ENCODE measurements around the gene ARF6. TPM values are rescaled to one million over a fixed set of nuclear protein-coding genes. Genes with fewer than 3 reads are reported as not detected.
A peak's percentile ranks its signal among the peaks of the same experiment; 100 is the strongest.

ARF6 gene
- total and polyA plus RNA-seq, 5 experiments from 2014 or later = 74.6 to 100 (median 83.9) TPM

- H3K4me1 Mint-ChIP-seq = peaks cover 6 to 47% (median 20%) of the 10 kb centered on the region in 4 donors
- no peak overlapping the region for H3K4me3 Mint-ChIP-seq
- POLR2A ChIA-PET = interaction anchor here (0.7 to 1.2 kb wide), 2 partner anchors 32 to 51 kb away, joined by 3 to 4 read pairs; no protein-coding TSS in a partner anchor
These were observed 16.1 kb downstream of the ARF6 start for GRCh38 chr14:49909016-49909415.

GRCh38 chr14:49915085-49915484 lies 22.2 kb downstream of the ARF6 start:
- Mint-ChIP-seq H3K27me3 (no peaks in the 10 kb centered on the region), H3K4me1 (peaks cover 8 to 17% (median 11%) of the 10 kb centered on the region in 4 donors), H3K4me3 (no peak overlapping the region), H3K27ac (peak overlapping the region in 1 of 10 donors; percentile 29), H3K36me3 (no peaks in the 10 kb centered on the region), H3K9me3 (no peaks in the 10 kb centered on the region)
- no peak for ATAC-seq
- no peak for DNase-seq
- POLR2A ChIA-PET = no interaction called here

More at GRCh38 chr14:49909016-49909415, 16.1 kb downstream of the ARF6 start:
- no peaks in the 10 kb centered on the region for H3K27me3 Mint-ChIP-seq
- H3K9me3 Mint-ChIP-seq = peaks cover 0 to under 1% (median 0%) of the 10 kb centered on the region in 9 donors
- no peaks in the 10 kb centered on the region for H3K36me3 Mint-ChIP-seq
- ATAC-seq (no peak), DNase-seq (no peak)
- H3K27ac Mint-ChIP-seq = no peak overlapping the region

GRCh38 chr14:49918706-49919105 lies 25.8 kb downstream of the ARF6 start:
- H3K27me3 Mint-ChIP-seq = no peaks in the 10 kb centered on the region
- POLR2A ChIA-PET = no interaction called here
- no peak overlapping the region for H3K4me3 Mint-ChIP-seq
- ATAC-seq (no peak), DNase-seq (no peak)
- no peaks in the 10 kb centered on the region for H3K9me3 Mint-ChIP-seq
- H3K36me3 Mint-ChIP-seq = no peaks in the 10 kb centered on the region
- H3K27ac Mint-ChIP-seq = peak overlapping the region in 2 of 10 donors; percentile 33 to 53
- H3K4me1 Mint-ChIP-seq = peaks cover 5 to 21% (median 10%) of the 10 kb centered on the region in 4 donors

- Mint-ChIP-seq H3K9me3 (no peaks in the 10 kb centered on the region), H3K27ac (no peak overlapping the region), H3K4me1 (peaks cover 7 to 31% (median 11%) of the 10 kb centered on the region in 4 donors), H3K36me3 (no peaks in the 10 kb centered on the region), H3K4me3 (no peak overlapping the region), H3K27me3 (no peaks in the 10 kb centered on the region)
- no peak for ATAC-seq
- POLR2A ChIA-PET = interaction anchor here (0.7 kb wide), 1 partner anchor 901 kb away, joined by 6 read pairs; no protein-coding TSS in a partner anchor
- no peak for DNase-seq
These were observed 27.2 kb downstream of the ARF6 start for GRCh38 chr14:49919825-49920659.

GRCh38 chr14:49920935-49921334 lies 28.1 kb downstream of the ARF6 start:
- no peak overlapping the region for H3K4me3 Mint-ChIP-seq
- no peaks in the 10 kb centered on the region for H3K9me3 Mint-ChIP-seq
- ATAC-seq (no peak), DNase-seq (no peak)
- no peaks in the 10 kb centered on the region for H3K36me3 Mint-ChIP-seq
- H3K4me1 Mint-ChIP-seq = peaks cover 7 to 31% (median 11%) of the 10 kb centered on the region in 4 donors
- POLR2A ChIA-PET = no interaction called here
- H3K27me3 Mint-ChIP-seq = no peaks in the 10 kb centered on the region
- peak overlapping the region in 1 of 10 donors; percentile 3 for H3K27ac Mint-ChIP-seq

- ATAC-seq (no peak), DNase-seq (no peak)
- POLR2A ChIA-PET = no interaction called here
- Mint-ChIP-seq H3K4me3 (no peak overlapping the region), H3K27me3 (no peaks in the 10 kb centered on the region), H3K9me3 (no peaks in the 10 kb centered on the region), H3K27ac (no peak overlapping the region), H3K36me3 (no peaks in the 10 kb centered on the region), H3K4me1 (peaks cover 7 to 31% (median 11%) of the 10 kb centered on the region in 4 donors)
These were observed 28.5 kb downstream of the ARF6 start for GRCh38 chr14:49921401-49921800.

- Mint-ChIP-seq H3K9me3 (no peaks in the 10 kb centered on the region), H3K4me1 (peaks cover 7 to 33% (median 8%) of the 10 kb centered on the region in 4 donors), H3K27me3 (no peaks in the 10 kb centered on the region), H3K36me3 (no peaks in the 10 kb centered on the region), H3K4me3 (no peak overlapping the region), H3K27ac (peak overlapping the region in 5 of 10 donors; percentile 5 to 86 (median 40))
- ATAC-seq (no peak), DNase-seq (no peak)
- POLR2A ChIA-PET = interaction anchor here (1.2 kb wide), 1 partner anchor 12 kb away, joined by 10 read pairs; no protein-coding TSS in a partner anchor
These were observed 30.6 kb downstream of the ARF6 start for GRCh38 chr14:49923442-49923841.

GRCh38 chr14:49923881-49924280 lies 31.0 kb downstream of the ARF6 start:
- Mint-ChIP-seq H3K4me3 (no peak overlapping the region), H3K27ac (peak overlapping the region in 4 of 10 donors; percentile 36 to 86 (median 44)), H3K4me1 (peaks cover 7 to 33% (median 8%) of the 10 kb centered on the region in 4 donors), H3K36me3 (no peaks in the 10 kb centered on the region), H3K9me3 (no peaks in the 10 kb centered on the region), H3K27me3 (no peaks in the 10 kb centered on the region)
- DNase-seq (no peak), ATAC-seq (no peak)
- POLR2A ChIA-PET = no interaction called here

- Mint-ChIP-seq H3K36me3 (no peaks in the 10 kb centered on the region), H3K9me3 (no peaks in the 10 kb centered on the region), H3K4me1 (peaks cover 7 to 33% (median 7%) of the 10 kb centered on the region in 4 donors), H3K27me3 (no peaks in the 10 kb centered on the region), H3K27ac (no peak overlapping the region), H3K4me3 (no peak overlapping the region)
- POLR2A ChIA-PET = interaction anchor here (1.1 kb wide), 1 partner anchor 8 kb away, joined by 3 read pairs; no protein-coding TSS in a partner anchor
- ATAC-seq (no peak), DNase-seq (no peak)
These were observed 32.0 kb downstream of the ARF6 start for GRCh38 chr14:49924852-49925251.

- POLR2A ChIA-PET = interaction anchor here (0.6 to 0.7 kb wide), 2 partner anchors 20 to 63 kb away, joined by 3 to 8 read pairs; no protein-coding TSS in a partner anchor
- Mint-ChIP-seq H3K27me3 (no peaks in the 10 kb centered on the region), H3K9me3 (no peaks in the 10 kb centered on the region), H3K4me1 (peaks cover 5 to 31% (median 6%) of the 10 kb centered on the region in 4 donors), H3K36me3 (no peaks in the 10 kb centered on the region), H3K27ac (peak overlapping the region in 1 of 10 donors; percentile 52), H3K4me3 (no peak overlapping the region)
- ATAC-seq (no peak), DNase-seq (no peak)
These were observed 33.9 kb downstream of the ARF6 start for GRCh38 chr14:49926803-49927202.

- Mint-ChIP-seq H3K27me3 (no peaks in the 10 kb centered on the region), H3K36me3 (no peaks in the 10 kb centered on the region), H3K4me3 (no peak overlapping the region), H3K4me1 (peaks cover 5 to 32% (median 6%) of the 10 kb centered on the region in 4 donors), H3K27ac (peak overlapping the region in 1 of 10 donors; percentile 2), H3K9me3 (no peaks in the 10 kb centered on the region)
- DNase-seq = no peak
- no peak for ATAC-seq
- POLR2A ChIA-PET = interaction anchor here (1.0 kb wide), 1 partner anchor 17 kb away, joined by 3 read pairs; no protein-coding TSS in a partner anchor
These were observed 35.1 kb downstream of the ARF6 start for GRCh38 chr14:49928015-49928414.

GRCh38 chr14:49930720-49931119 lies 37.8 kb downstream of the ARF6 start:
- peak overlapping the region in 2 of 10 donors; percentile 17 to 81 for H3K27ac Mint-ChIP-seq
- DNase-seq (no peak), ATAC-seq (no peak)
- POLR2A ChIA-PET = interaction anchor here (0.6 kb wide), 1 partner anchor 79 kb away, joined by 3 read pairs; no protein-coding TSS in a partner anchor
- H3K27me3 Mint-ChIP-seq = no peaks in the 10 kb centered on the region
- H3K36me3 Mint-ChIP-seq = no peaks in the 10 kb centered on the region
- H3K4me3 Mint-ChIP-seq = no peak overlapping the region
- H3K4me1 Mint-ChIP-seq = peaks cover 0 to 19% (median 1%) of the 10 kb centered on the region in 4 donors
- no peaks in the 10 kb centered on the region for H3K9me3 Mint-ChIP-seq

- H3K27ac Mint-ChIP-seq = peak overlapping the region in 1 of 10 donors; percentile 32
- peaks cover 0 to 5% (median 0%) of the 10 kb centered on the region in 9 donors for H3K9me3 Mint-ChIP-seq
- POLR2A ChIA-PET = no interaction called here
- peaks cover 0 to 19% (median 1%) of the 10 kb centered on the region in 4 donors for H3K4me1 Mint-ChIP-seq
- H3K27me3 Mint-ChIP-seq = no peaks in the 10 kb centered on the region
- no peak overlapping the region for H3K4me3 Mint-ChIP-seq
- H3K36me3 Mint-ChIP-seq = no peaks in the 10 kb centered on the region
- no peak for ATAC-seq
- no peak for DNase-seq
These were observed 38.6 kb downstream of the ARF6 start for GRCh38 chr14:49931523-49931922.

Data from naive thymus-derived CD8-positive, alpha-beta T cell (primary cell).